Amniotic stem cell (primary cell): ENCODE data around the gene PBX3.
A peak's percentile ranks its signal among the peaks of the same experiment; 100 is the strongest.

Experiments
- DNase-seq: peaks from one replicate; lab custom pipeline; 2025; lab: John Stamatoyannopoulos, UW

The PBX3 gene

GRCh38 chr9:125906893-125907292 is 159.7 kb downstream of the PBX3 start:
- no peak for DNase-seq

GRCh38 chr9:125908136-125908535 is 161.0 kb downstream of the PBX3 start:
- no peak for DNase-seq

- DNase-seq, result no peak
Measured at GRCh38 chr9:125908966-125909365, 161.8 kb downstream of the PBX3 start.

- DNase-seq, result no peak
Measured at GRCh38 chr9:125909459-125909858, 162.3 kb downstream of the PBX3 start.

- DNase-seq, result no peak
Measured at GRCh38 chr9:125910286-125910685, 163.1 kb downstream of the PBX3 start.

- no peak for DNase-seq
Measured at GRCh38 chr9:125911861-125912644, 164.9 kb downstream of the PBX3 start.

- no peak for DNase-seq
Measured at GRCh38 chr9:125912667-125913066, 165.5 kb downstream of the PBX3 start.

GRCh38 chr9:125913551-125913950 is 166.4 kb downstream of the PBX3 start:
- DNase-seq, result no peak

- no peak for DNase-seq
Measured at GRCh38 chr9:125914411-125914810, 167.2 kb downstream of the PBX3 start.

- DNase-seq, result no peak
Measured at GRCh38 chr9:125915606-125916005, 168.4 kb downstream of the PBX3 start.

GRCh38 chr9:125919565-125919964 is 172.4 kb downstream of the PBX3 start:
- no peak for DNase-seq

- DNase-seq, result no peak
Measured at GRCh38 chr9:125920402-125920801, 173.2 kb downstream of the PBX3 start.

- DNase-seq, result no peak
Measured at GRCh38 chr9:125922854-125923253, 175.7 kb downstream of the PBX3 start.

- DNase-seq, result no peak
Measured at GRCh38 chr9:125924351-125924750, 177.2 kb downstream of the PBX3 start.

GRCh38 chr9:125926936-125927335 is 179.8 kb downstream of the PBX3 start:
- DNase-seq, result no peak

- no peak for DNase-seq
Measured at GRCh38 chr9:125929846-125930245, 182.7 kb downstream of the PBX3 start.

- no peak for DNase-seq
Measured at GRCh38 chr9:125931211-125931610, 184.0 kb downstream of the PBX3 start.

GRCh38 chr9:125932012-125932411 is 184.8 kb downstream of the PBX3 start:
- DNase-seq, result peak; percentile 93

GRCh38 chr9:125932746-125933455 is 185.7 kb downstream of the PBX3 start:
- DNase-seq, result no peak

GRCh38 chr9:125942125-125942524 is 195.0 kb downstream of the PBX3 start:
- DNase-seq, result no peak

GRCh38 chr9:125943831-125944230 is 196.7 kb downstream of the PBX3 start:
- no peak for DNase-seq

- DNase-seq, result no peak
Measured at GRCh38 chr9:125946397-125946796, 199.2 kb downstream of the PBX3 start.

GRCh38 chr9:125948887-125949596 is 201.9 kb downstream of the PBX3 start:
- DNase-seq, result no peak
